ENCODE results near the gene PDCD6IP. TPM values are rescaled to one million over a fixed set of nuclear protein-coding genes. Genes with fewer than 3 reads are reported as not detected.

PDCD6IP gene
- total RNA-seq, 1 donor: 143 TPM

DNA sequence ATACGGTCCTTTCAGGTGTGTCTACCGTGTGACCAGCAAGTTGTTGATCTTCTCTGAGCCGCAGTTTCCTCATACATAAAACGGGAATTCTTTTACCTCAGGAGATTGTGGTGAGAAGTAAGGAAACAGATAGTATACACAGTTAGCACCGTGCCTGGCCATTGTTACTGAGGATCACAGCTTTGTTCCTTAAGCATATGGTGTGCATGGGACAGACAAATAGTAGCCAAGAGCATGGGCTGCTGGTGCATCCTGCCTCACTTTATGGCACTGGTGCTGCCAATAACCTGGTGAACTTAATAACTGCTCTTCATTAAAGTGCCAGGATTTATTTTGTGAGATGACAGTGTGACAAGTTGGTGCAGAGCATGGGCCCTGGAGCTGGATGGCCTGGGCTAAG lies 86.3 kb downstream of the PDCD6IP start:
- DNase-seq (ENCODE audit: low read depth in 2 of 3, low spot score in 2 of 3): no peak

DNA sequence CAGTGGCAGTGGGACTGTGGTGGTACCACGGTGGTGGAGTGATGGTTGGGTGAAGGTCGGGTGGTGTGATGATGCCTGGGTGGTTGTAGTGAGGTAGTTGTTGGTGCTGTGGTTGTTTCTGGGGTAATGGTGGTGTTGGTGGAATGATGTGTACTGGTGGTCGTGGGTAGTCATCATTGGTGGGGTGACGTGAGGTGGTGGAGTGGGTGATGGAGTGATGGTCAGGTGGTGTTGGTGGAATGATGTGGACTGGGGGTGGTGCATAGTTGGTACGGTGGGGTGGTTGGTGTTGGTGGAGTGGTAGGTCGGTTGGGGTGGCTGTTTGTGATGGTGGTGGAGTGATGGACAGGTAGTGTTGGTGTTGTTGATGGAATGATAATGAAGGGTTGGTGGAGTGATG lies 87.1 kb downstream of the PDCD6IP start:
- DNase-seq (ENCODE audit: low read depth in 2 of 3, low spot score in 2 of 3): no peak

DNA sequence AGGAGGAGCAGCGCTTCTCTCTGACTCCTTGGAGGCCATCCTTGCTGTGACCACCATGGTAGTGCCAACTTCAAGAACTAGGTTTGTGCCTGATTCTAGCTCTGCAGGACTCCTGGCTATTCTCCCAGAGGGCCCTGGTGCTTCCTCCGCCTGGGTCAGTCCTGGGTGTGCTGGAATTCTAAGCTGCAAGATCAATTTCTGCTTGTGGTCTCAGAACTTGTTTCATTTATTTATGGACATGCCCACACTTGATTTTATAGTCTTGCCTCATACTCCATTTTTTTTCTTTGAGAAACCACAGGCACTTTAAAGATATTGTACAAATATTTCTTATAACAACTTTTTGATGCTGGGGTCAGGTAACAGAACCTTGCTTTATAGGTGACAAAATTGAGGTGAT lies 87.6 kb downstream of the PDCD6IP start:
- DNase-seq (ENCODE audit: low read depth in 2 of 3, low spot score in 2 of 3): no peak

DNA sequence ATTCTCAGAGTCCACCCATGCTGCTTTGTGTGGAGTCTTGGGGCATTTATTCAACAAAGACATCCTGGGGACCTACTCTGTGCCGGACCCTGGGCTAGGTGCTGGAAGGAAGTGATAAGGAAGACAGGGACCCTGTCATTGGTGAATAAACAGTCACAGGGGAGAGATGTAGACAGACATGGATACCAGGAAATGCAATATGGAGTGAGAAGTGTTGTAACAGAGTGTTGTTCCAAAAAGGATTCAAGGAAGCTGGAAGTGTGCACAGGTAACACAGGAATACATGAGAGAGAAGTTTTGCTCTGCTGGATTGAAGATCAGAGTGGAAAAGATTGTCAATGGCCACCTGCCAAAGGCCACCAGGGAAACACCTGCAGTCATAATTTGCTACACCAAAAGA lies 89.0 kb downstream of the PDCD6IP start:
- DNase-seq (ENCODE audit: low read depth in 2 of 3, low spot score in 2 of 3): no peak

DNA sequence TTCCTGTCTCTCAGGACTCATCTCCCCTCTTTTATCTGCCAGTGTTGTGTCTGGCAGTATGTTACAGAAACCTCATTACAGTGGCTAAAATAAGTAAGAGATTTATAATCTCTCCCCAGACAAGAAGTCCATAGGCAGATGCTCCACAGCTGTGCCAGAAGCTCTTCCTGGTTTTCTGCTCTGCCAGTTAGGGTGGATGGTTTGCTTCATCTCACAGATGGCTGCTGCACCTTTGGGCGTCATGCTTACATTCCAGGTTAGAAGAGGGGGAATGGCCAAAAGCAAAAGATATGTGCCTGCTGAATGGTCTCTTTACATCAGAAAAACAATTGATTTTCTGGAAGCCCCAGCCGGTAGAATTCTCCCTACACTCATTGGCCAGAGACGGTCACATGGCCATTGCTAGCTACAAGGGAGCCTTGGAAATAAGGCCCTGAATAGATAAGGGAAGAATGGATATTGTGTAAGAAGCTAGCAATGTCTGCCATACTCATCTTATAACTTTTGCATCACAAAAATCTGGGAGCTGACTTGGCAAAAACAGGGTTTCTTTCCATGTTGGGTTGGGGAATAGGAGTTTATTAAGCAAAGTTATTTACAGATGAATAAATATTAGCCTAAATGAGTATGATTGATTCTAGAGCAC lies 91.1 kb downstream of the PDCD6IP start:
- no peak for DNase-seq (ENCODE audit: low read depth in 2 of 3, low spot score in 2 of 3)

DNA sequence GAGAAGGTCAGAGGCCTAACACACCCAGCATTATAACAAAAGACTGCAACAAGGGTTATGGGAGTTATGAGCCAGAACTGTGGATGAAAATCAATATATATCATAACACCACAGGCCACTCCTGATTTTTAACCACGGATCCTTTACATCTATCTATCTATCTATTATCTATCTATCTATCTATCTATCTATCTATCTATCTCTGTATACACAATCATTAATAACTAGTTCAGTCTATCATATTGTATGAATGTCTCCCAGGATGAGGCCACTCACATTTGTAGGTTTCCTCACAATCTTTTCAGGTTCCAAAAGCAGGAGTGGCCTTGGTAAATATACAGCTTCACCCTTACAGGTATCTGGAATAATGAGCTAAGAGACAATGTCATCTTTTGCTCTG lies 94.2 kb downstream of the PDCD6IP start:
- no peak for DNase-seq (ENCODE audit: low read depth in 2 of 3, low spot score in 2 of 3)

DNA sequence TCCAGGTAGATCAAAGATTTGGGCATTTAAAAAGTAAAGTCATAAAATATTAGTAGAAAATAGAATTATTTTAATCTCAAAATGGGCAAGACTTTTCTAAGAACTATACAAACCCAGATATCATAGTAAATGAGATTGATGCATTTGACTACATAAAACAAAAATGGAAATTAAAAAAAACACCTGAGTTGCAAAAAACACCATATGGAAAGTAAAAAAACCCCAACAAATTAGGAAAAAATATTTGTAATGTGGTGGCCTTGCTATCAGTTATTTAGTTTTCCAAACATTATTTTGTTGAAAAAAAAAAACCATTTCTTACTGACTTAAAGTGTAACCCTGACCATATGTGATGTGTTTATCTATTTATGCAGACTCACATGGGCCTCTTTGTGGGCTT lies 97.2 kb downstream of the PDCD6IP start:
- DNase-seq (ENCODE audit: low read depth in 2 of 3, low spot score in 2 of 3): no peak

DNA sequence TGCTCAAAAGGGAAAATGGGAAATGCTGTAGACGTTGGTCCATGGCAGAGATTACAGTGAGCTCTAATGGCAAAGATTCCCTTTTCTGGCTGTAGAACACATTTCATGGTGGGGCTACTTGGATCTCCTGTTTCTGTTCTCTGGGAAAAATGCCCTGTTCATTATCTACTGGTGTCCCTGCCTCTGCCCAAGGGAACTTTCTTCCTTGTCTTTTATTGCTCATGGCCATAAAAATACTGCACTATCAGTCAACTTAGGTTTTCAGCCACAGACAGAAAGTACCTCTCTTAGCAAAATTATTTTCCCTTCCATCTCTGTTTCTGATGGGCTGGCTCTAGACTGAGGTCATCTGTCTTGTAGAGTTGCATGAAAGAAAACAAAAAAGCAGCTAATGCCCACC lies 98.9 kb downstream of the PDCD6IP start:
- DNase-seq (ENCODE audit: low read depth in 2 of 3, low spot score in 2 of 3): no peak

DNA sequence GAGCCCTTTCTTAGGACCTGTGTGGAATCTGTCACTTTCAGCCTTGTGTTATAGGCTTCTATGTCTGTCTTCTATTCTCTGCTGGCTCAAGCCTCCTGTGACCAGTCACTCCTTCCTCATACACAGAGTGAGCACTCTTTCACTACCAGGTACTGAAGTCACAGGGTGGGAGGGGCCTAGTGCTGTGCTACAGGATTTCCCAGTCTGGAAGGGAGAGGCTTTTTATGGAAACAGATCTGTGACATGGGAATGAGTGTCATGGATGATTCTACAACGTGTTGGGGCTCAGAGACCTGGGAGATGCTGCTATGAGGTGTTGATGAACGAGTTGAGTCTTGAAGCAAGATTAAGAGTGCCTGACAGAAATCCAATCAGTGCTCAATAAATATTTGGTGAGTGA lies 100.5 kb downstream of the PDCD6IP start:
- no peak for DNase-seq (ENCODE audit: low read depth in 2 of 3, low spot score in 2 of 3)

DNA sequence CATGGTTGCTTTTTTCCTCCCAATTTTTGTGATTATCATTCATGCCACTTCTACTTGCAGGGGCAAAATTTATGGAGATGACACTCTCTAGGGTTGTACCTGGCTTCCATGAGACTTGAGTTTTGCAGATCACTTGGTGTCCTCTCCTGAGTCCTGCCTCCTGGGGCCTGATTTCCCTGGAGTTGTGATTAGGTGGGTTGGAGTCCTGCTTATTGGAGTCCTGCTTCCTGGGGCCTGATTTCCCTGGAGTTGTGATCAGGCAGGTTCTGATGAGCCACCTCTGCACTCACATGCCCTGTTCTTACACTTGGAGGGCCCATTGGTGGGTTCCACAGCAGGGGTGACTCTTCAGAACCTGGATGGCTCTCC lies 102.0 kb downstream of the PDCD6IP start:
- no peak for DNase-seq (ENCODE audit: low read depth in 2 of 3, low spot score in 2 of 3)

DNA sequence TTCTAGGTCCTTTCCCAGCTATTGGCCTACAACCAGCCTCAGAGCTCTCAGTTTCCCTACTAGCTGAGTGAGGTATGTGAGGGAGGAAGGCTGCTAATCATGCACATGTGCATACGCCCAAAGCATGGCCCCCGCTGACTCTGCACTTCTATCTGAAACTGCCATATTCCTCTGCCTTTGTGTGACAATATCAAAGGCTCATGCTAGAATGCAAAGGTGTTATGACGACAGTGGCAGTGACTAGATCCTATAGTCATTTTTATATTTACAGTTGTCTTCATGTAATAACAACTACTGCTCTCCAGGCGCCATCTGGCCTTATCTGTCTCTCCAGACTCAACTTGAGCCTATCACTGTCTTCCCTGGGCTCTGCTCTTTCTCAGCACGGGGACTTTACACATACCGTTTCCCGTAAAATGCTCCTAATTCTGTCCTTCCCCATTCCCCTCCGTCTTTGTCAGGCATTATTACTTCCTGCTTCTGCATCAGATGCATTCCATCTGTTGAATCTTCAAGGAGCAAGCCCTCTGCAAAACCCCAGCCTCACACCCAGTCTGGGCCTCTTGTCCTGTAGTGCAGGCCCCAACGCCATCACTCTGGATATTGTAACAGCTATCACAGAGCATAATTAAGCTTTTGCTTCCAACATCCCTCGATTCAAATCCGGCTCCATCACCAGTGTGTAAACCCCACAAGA lies 102.5 kb downstream of the PDCD6IP start:
- DNase-seq (ENCODE audit: low read depth in 2 of 3, low spot score in 2 of 3): no peak

DNA sequence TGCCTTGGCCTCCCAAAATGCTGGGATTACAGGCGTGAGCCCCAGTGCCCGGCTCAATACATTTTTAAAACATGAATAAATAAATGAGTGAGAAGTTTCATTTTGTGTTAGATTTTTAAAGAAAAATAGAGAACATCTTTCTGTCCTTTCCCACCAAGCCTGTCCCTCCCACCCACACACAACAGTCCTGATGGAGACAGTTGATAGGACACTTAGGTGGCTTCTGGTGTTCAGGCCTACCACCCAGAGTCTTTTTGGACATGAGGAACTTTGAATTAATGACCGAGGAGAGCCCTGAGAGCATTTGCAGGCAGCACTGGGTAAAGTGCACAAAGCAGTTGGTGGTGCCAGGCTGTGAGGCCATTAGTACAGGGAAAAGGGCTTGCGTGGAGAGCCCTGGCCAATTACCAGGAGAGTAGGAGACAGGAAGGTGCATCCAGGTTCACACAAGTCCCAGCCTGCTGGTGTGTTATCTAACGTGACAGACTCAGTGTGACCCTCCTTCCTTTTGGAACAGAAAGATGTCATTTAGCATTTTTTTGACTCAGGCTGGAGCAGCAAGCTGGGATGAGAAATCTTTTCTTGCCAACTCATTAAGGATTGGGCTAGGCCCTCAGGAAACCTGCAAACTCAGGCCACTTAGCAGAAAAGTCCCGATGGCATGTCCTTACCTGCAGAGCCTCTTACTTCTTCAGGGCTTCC lies 103.6 kb downstream of the PDCD6IP start:
- DNase-seq (ENCODE audit: low read depth in 2 of 3, low spot score in 2 of 3): no peak

DNA sequence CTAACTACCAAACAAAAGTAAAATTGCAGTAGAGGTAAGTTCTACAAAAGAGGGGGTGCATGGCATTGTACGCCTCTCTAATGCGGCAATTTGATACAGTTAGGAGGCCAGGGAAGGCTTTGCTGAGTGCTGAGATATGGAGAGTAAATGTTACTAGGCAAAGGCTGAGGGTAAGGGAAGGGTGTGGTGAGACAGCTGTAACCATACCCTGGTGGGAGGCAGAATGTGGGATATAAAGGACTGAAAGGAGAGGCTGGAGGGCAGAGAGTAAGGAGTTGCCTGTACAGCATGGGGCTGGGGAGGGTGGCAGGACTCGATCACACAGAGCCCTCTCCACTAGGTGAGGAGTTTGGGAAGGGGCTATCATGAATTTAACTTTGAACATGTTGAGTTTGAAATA lies 106.3 kb downstream of the PDCD6IP start:
- DNase-seq (ENCODE audit: low read depth in 2 of 3, low spot score in 2 of 3): no peak

DNA sequence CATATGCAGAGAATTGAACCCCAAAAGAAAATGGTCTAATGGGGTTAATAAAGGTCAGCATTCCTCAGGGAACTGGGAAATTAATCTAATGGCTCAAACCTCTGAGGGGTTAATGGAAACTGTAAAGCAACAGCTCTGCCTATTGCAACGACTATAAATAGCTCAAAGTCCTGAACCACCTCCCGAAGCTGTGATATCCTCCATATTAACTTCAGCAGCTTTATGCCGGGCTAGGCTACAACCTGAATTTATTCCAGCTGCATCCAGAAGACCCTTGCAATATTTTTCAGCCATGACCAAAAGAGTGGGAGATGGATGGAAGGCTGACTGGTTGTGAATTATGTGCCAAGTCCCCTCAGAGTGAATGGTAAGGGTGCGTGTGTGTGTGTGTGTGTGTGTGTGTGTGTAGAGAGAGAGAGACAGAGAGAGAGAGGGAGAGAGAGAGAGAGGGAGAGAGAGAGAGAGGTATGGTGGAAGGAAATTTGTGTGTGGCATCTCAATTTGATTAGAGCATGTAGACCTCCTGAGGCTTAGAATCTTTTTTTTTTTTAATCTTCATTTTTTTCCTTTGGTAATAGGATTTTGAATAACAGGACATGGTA lies 109.9 kb downstream of the PDCD6IP start:
- DNase-seq (ENCODE audit: low read depth in 2 of 3, low spot score in 2 of 3): no peak

DNA sequence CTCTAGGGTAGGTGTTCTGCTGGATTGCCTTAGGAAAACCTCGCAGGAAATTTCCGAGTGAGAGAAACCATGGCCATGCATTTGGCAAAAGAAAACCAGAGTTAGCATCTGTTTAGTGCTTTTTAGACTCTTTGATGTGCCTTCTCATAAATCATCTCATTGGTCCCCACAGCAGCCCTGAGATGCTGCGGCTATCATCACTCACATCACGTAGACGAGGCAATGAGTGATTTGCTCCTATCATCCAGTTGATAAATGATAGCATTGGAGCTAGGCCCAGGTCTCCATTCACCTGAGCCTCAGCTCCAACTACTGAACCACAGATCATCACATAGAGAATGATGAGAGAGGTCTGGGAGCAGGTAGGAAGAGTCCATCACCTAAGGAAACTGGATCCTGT lies 111.1 kb downstream of the PDCD6IP start:
- no peak for DNase-seq (ENCODE audit: low read depth in 2 of 3, low spot score in 2 of 3)

DNA sequence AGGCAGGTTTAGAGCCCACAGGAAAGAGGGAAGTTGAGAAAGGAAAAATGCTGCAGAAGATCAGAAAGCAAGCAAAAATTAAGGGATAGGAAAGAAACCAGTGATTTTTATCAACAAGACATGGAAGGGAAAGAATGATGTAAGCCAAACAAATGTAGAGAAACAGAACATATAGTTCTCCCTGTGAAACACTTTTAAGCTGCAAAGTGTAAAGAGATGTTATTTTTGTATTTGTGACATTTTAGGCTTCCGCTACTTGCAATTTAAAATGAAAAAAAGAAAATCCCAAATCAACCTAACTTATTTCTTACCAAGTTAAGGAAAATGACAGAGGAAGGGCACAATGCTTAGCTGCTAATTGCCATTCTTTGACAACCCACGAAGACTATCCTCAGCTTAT lies 111.6 kb downstream of the PDCD6IP start:
- no peak for DNase-seq (ENCODE audit: low read depth in 2 of 3, low spot score in 2 of 3)

DNA sequence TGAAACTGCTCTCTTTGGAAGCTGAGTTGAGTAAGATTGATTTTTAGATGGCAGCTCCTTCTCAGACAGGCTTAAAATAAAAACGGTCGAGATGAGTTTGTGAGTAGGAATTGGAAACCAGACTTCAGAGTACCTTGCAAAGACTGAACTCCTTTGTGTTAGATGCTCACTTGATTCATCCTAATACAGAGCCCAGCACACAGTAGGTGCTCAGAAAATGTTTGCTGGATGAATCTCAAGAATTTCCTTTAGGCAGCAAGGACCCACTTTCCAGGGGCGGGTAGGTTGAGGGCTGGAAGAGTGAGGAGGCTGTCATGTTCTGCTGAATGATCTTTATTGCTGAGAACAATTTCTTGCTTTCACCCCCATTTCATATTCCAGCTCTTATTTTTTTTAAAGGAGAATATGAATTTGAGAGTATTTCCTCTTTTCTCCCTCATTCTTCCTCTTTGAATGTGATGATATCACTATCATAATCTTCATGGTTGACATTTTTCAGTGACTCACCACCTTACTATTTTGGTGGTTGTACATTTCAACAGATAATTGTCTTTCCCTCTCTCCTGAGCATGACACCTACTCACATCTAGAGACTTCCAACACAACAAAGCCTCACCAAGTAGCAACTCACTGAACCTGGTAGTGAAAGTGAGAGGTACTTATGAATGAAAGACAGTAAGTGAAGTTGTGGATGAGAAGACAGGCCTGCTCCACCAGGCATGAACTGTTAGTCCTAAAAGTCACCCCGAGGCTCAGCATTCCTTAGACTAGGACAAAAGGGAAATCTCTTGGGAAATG lies 113.3 kb downstream of the PDCD6IP start:
- DNase-seq (ENCODE audit: low read depth in 2 of 3, low spot score in 2 of 3): peak in 1 of 3 donors; percentile 36

DNA sequence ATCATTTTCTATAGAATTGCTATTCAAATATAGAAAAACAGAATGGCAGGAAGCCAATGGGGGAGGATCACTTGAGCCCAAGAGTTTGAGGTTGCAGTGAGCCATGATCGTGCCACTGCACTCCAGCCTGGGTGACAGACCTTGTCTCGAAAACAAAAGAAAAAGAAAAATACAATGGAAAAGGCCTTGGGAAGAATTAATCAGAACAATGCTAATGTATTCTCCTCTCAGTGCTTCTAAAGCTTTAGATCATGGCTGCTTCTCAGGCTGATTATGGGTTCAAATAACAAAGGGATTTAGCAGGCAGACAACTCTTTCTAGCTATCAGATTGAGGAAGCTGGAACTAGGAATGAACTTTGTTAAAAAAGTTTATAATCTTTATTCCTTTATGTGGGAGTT lies 115.8 kb downstream of the PDCD6IP start:
- DNase-seq (ENCODE audit: low read depth in 2 of 3, low spot score in 2 of 3): no peak

DNA sequence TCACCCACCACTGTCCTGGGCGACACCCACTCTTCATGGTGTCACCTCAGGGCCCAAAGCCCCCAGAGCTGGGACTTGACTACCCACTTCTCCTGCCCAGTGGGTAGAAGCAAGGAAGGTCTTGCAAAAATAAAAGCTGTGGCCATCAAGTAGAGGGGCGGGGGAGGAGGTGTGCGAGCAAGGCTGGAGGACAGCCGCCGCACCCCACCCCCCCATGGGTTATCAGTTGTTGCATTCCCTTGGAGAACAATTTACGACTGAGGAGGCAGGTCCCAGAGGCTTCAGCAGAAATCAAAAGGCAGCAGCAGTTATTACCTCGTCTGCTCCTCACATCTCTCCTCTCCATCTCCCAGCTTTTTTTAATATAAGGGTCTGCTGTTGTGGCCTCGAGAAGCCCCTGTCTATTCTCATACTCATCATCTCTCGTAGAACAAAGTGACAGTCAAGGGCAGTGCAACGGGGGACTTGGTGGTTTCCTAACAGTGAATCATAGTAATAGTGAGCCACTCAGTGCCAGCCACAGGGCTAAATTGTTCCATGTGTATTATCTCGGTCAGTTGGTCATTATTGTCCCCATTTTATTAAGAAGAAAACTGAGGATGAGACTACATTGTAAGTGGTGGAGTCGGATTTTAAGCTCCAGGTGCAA lies 116.4 kb downstream of the PDCD6IP start:
- no peak for DNase-seq (ENCODE audit: low read depth in 2 of 3, low spot score in 2 of 3)

DNA sequence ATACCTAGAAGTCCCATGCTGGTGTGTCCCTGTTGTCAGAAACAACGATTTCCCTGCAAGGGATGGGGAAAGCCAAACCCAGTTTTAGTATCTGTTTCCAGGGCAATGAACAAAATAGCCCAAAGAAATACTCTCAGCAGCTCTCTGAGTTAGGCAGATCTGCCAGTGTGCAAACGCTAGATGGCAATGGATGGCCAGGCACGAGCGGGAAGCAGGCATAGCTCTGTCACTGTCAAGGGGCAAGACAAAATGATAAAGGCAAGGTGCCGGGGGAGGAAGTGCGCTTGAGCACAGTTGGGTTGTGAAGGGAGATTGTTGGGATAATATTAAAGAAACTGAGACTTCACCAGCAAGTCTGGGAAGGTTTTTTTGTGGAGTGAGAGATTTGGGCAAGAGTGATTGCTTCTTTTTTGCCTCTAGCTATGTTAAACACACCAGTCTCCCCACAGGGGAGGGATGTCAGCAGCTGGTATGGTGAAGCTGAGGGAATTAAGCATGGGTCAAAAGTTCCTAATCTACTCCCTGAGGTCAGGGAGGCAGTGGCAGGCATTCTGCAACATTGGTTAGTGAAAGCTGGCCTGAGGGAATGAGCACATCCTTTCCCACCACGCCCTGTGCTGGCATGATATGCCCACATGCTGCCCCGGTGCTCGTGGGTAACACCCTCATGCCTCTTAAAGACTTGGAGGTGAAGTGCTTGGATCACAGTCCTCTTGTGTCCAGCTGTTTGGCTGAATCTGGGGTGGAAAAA lies 117.5 kb downstream of the PDCD6IP start:
- peak in 2 of 3 donors; percentile 22 to 76 for DNase-seq (ENCODE audit: low read depth in 2 of 3, low spot score in 2 of 3)

Data from hematopoietic multipotent progenitor cell (in vitro differentiated cells).